ENCODE results near the gene ZBTB1. TPM values are rescaled to one million over a fixed set of nuclear protein-coding genes. Genes with fewer than 3 reads are reported as not detected.

Gene ZBTB1
- total RNA-seq, 1 donor from 2014 or later, result 46.3 TPM

GRCh38 chr14:64500088-64500487 is 4.5 kb upstream of the ZBTB1 start:
- no peaks in the 10 kb centered on the region for H3K27me3 ChIP-seq (ENCODE audit: control insufficient read depth, insufficient read depth, low read length)
- H3K4me3 ChIP-seq (ENCODE audit: low read depth, low read length), result no peak overlapping the region
- DNase-seq (ENCODE audit: low read depth), result no peak
- TF ChIP-seq CTCF (IDR thresholded peaks at IDR 0.05; ENCODE audit: insufficient read depth, low read length, poor library complexity, severe bottlenecking), result no peak
- no peaks in the 10 kb centered on the region for H3K36me3 ChIP-seq (ENCODE audit: control insufficient read depth, insufficient read depth, low read length)

DNA sequence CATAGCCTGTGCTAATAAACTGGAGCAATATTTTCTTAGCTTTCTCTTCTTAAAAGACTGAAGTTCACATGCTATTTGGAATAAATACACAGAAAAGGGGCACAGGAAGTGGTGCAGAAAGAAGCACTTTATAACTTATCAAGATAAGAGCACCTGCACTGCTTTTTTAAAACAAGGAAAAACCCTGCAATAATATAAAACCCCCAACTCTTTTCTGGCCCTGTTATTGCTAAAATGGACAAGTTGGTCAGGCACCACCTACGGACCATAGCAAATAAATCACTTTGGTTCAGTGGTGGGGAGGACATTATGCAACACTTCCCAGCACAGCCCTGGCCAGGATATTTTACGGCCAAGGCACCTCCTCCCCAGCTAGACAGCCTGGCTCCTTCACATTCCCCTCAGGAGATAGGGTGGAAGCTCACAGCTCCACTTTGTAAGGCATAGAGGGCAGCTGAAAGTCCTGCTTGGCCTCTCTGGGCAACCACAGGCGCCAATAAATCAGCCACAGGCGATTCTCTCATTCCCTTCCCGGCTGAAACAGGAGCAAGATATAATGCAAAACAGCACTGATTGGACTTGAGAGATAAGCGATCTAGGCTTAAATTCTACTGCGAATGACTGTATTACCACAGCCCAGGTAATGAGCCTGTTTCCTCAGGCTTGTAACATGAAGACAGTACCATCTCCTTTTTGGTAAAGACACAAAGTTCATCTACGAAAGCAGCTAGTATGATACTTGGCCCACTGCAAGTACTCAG is 3.0 kb upstream of the ZBTB1 start:
- no peak for DNase-seq (ENCODE audit: low read depth)
- peak; percentile 12 for TF ChIP-seq CTCF (IDR thresholded peaks at IDR 0.05; ENCODE audit: insufficient read depth, low read length, poor library complexity, severe bottlenecking)
- no peaks in the 10 kb centered on the region for H3K27me3 ChIP-seq (ENCODE audit: control insufficient read depth, insufficient read depth, low read length)
- no peak overlapping the region for H3K4me3 ChIP-seq (ENCODE audit: low read depth, low read length)
- H3K36me3 ChIP-seq (ENCODE audit: control insufficient read depth, insufficient read depth, low read length), result no peaks in the 10 kb centered on the region

DNA sequence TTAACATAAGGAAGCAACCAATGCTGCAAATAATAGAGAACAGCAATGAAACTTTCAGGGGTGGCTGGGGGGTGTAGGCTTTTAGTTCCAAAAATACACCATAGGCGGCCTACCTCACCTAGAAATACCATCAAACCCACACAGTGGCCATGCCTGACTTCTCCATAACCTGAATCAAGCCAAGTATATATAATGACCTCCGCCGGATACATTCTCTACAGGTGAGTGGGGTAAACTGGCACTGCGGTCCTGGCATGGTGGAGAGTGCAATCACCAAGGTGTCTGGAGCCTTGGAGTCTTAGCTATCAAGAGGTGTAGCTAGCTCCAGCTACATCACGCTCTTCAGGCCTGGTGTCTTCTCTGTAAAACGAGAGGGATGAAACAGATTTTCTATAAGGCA is 2.1 kb upstream of the ZBTB1 start:
- Histone ChIP-seq H3K4me3 (ENCODE audit: low read depth, low read length) (peak overlapping the region; percentile 63), H3K36me3 (ENCODE audit: control insufficient read depth, insufficient read depth, low read length) (no peaks in the 10 kb centered on the region), H3K27me3 (ENCODE audit: control insufficient read depth, insufficient read depth, low read length) (no peaks in the 10 kb centered on the region)
- TF ChIP-seq CTCF (IDR thresholded peaks at IDR 0.05; ENCODE audit: insufficient read depth, low read length, poor library complexity, severe bottlenecking), result no peak
- DNase-seq (ENCODE audit: low read depth), result no peak

- no peak for DNase-seq (ENCODE audit: low read depth)
- no peak for TF ChIP-seq CTCF (IDR thresholded peaks at IDR 0.05; ENCODE audit: insufficient read depth, low read length, poor library complexity, severe bottlenecking)
- Histone ChIP-seq H3K4me3 (ENCODE audit: low read depth, low read length) (peak overlapping the region; percentile 63), H3K36me3 (ENCODE audit: control insufficient read depth, insufficient read depth, low read length) (no peaks in the 10 kb centered on the region), H3K27me3 (ENCODE audit: control insufficient read depth, insufficient read depth, low read length) (no peaks in the 10 kb centered on the region)
Measured at GRCh38 chr14:64502887-64503433, 1.6 kb upstream of the ZBTB1 start.

GRCh38 chr14:64503434-64504309 is 898 bp upstream of the ZBTB1 start, which contains the start of gene ZBTB25:
ZBTB25 (minus strand) TSS chr14:64503838; CDS start chr14:64490533, 13,305 bp downstream.
- Histone ChIP-seq H3K36me3 (ENCODE audit: control insufficient read depth, insufficient read depth, low read length) (no peaks in the 10 kb centered on the region), H3K27me3 (ENCODE audit: control insufficient read depth, insufficient read depth, low read length) (no peaks in the 10 kb centered on the region), H3K4me3 (ENCODE audit: low read depth, low read length) (peak within 1 kb of the TSS; percentile 63)
- no peak for TF ChIP-seq CTCF (IDR thresholded peaks at IDR 0.05; ENCODE audit: insufficient read depth, low read length, poor library complexity, severe bottlenecking)
- peak; percentile 73 for DNase-seq (ENCODE audit: low read depth)

Measured in kidney epithelial cell (primary cell).